GM18868 (cell line): ENCODE results near the gene ESRRG.
"Not testable (repeated sequence)": the region's sequence is repeated elsewhere in the genome, so short reads cannot be mapped to it uniquely, and the experiment has no call there.

Source experiments
- ATAC-seq: cut with Tn5 transposase; IDR thresholded peaks from one replicate; pipeline ENCODE4 v1.9.1; 2021; ENCODE audit warnings: mild to moderate bottlenecking, moderate library complexity; ENCODE audit not compliant: unreplicated experiment

Gene ESRRG

GRCh38 chr1:216705676-216706075 is 17.6 kb downstream of the ESRRG start:
- no peak for ATAC-seq

GRCh38 chr1:216704065-216704464 is 19.2 kb downstream of the ESRRG start:
- ATAC-seq, result not testable (repeated sequence)

GRCh38 chr1:216702170-216702569 is 21.1 kb downstream of the ESRRG start:
- peak; percentile 94 for ATAC-seq

GRCh38 chr1:216700779-216701178 is 22.4 kb downstream of the ESRRG start:
- peak; percentile 50 for ATAC-seq

GRCh38 chr1:216691710-216692109 is 31.5 kb downstream of the ESRRG start:
- no peak for ATAC-seq

- ATAC-seq, result no peak
These were observed 32.6 kb downstream of the ESRRG start for GRCh38 chr1:216690603-216691002.

GRCh38 chr1:216688127-216688657 is 35.0 kb downstream of the ESRRG start:
- ATAC-seq, result no peak

GRCh38 chr1:216686860-216687766 is 36.1 kb downstream of the ESRRG start:
- ATAC-seq, result no peak

- no peak for ATAC-seq
These were observed 40.5 kb downstream of the ESRRG start for GRCh38 chr1:216682752-216683151.

GRCh38 chr1:216679108-216679507 is 44.1 kb downstream of the ESRRG start:
- ATAC-seq, result no peak

GRCh38 chr1:216670118-216670883 is 52.9 kb downstream of the ESRRG start:
- no peak for ATAC-seq

GRCh38 chr1:216666441-216666840 is 56.8 kb downstream of the ESRRG start:
- no peak for ATAC-seq

GRCh38 chr1:216665856-216666255 is 57.4 kb downstream of the ESRRG start:
- no peak for ATAC-seq

- no peak for ATAC-seq
These were observed 57.8 kb downstream of the ESRRG start for GRCh38 chr1:216665406-216665805.

- ATAC-seq, result no peak
These were observed 60.5 kb downstream of the ESRRG start for GRCh38 chr1:216662681-216663080.

GRCh38 chr1:216660561-216660960 is 62.7 kb downstream of the ESRRG start:
- no peak for ATAC-seq

GRCh38 chr1:216653001-216653400 is 70.2 kb downstream of the ESRRG start:
- ATAC-seq, result no peak

- no peak for ATAC-seq
These were observed 71.3 kb downstream of the ESRRG start for GRCh38 chr1:216651826-216652418.

GRCh38 chr1:216643176-216643575 is 80.1 kb downstream of the ESRRG start:
- ATAC-seq, result no peak

GRCh38 chr1:216641669-216642460 is 81.4 kb downstream of the ESRRG start:
- ATAC-seq, result peak; percentile 88
